ENCODE data around the gene BAG3.

BAG3 gene

DNA sequence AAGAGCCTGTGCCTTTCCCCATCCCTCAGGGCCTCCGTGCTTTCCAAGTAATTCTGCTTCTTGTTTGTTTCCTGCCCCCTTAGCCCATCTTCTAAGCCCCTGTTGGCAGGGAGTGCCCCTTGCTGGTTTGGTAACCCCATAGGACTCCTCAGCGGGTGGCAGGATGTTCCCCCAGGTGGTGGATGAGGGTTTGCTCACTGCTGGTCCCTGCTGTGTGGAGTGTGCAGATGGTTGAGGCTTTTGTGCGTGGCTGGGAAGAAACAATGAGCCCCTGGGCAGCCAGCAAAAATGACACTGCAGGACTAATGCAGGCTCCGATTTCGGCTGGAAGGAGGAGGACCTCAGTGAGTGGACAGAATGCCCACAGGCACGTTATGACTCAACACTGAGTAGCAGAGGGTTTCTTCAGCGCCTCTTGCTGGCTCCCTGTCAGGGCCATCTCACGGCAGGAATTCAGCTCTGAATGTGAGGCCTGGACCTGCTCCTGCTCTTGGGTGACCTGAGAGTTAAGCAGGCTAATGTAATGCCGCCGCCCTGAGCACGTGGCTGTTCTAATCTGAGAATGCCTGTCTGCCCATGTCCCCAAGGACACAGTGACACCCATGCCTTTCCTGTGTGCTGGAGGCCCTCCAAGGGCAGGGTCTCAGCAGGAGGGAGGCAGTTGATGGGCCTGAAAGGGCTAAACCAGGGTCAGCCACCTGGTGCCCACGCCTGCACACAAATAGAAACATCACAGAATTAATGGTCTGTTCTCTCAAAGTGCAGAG, 16.6 kb downstream of the BAG3 start:
- peak; percentile 94 for DNase-seq

GRCh38 chr10:119668461-119668860, 17.3 kb downstream of the BAG3 start:
- no peak for DNase-seq

- no peak for DNase-seq
Observed at GRCh38 chr10:119669331-119669730, 18.2 kb downstream of the BAG3 start.

DNA sequence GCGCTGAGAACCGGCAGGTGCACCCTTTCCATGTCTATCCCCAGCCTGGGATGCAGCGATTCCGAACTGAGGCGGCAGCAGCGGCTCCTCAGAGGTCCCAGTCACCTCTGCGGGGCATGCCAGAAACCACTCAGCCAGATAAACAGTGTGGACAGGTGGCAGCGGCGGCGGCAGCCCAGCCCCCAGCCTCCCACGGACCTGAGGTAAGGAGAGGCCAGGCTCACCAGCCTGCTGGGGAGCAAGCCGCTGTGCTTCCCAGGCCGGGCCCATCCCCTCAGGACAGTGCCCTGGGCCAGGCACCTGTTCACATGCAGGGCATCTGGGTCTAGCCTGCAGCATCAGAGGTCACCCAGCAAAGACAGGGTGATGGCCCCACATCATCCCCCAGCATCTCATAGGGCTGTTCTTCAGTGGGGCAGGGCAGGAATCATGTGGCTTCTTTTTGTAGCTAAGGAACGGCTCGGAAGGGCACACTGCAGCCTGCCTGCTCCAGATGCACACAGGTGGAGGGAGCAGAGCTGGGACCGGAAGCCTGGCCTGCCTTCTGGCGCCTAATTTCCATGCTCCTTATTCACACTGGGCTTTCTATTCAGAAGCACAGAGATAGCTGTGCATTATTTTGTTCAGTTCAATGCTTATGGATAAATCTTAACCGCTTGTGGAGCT, 18.9 kb downstream of the BAG3 start:
- DNase-seq, result no peak

- DNase-seq, result no peak
Observed at GRCh38 chr10:119670717-119671116, 19.5 kb downstream of the BAG3 start.

DNA sequence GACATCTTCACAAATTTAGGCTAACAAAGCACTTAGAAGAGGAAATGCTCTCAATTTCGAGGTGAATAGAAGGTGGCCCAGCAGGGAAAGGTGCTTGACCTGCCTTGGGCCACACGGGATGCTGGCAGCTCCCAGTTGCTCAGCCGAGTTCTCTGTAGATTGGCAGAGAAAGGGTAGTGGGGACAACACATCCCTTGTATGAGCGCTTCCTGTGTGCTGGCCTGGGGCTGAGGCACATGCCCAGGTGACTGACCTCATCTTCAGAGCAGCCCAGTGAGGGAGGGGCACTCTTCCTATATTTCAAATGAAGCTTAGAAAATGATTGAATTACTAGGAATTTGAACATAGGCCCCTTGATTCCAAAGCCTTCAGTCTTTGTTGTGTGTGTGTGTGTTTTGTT, 20.2 kb downstream of the BAG3 start:
- DNase-seq, result no peak

DNA sequence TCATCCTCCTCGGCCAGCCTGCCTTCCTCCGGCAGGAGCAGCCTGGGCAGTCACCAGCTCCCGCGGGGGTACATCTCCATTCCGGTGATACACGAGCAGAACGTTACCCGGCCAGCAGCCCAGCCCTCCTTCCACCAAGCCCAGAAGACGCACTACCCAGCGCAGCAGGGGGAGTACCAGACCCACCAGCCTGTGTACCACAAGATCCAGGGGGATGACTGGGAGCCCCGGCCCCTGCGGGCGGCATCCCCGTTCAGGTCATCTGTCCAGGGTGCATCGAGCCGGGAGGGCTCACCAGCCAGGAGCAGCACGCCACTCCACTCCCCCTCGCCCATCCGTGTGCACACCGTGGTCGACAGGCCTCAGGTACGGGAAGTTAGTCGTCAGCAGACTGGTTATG, 21.1 kb downstream of the BAG3 start:
- no peak for DNase-seq

DNA sequence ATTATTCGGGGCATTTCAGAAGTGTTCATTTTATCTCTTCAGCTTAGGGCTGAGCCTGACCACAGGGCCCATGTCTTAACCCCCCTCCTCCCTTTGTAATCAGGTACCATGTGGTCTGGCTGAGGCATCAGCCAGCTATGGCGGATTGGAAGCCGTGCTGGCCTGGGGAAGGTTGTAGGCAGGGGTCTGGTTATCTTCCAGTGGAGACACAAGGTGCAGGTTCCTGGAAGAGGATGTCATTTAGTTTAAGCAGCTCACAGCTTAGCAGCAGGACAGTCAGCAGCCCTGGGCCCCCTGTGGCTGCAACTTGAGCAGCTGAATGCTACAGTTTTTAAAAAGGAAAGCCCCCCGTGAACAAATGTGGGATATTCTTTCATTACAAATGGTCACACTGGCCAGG, 22.1 kb downstream of the BAG3 start:
- no peak for DNase-seq

GRCh38 chr10:119675483-119676170, 24.4 kb downstream of the BAG3 start:
- DNase-seq, result no peak

GRCh38 chr10:119677126-119677525, 25.9 kb downstream of the BAG3 start:
- DNase-seq, result no peak

DNA sequence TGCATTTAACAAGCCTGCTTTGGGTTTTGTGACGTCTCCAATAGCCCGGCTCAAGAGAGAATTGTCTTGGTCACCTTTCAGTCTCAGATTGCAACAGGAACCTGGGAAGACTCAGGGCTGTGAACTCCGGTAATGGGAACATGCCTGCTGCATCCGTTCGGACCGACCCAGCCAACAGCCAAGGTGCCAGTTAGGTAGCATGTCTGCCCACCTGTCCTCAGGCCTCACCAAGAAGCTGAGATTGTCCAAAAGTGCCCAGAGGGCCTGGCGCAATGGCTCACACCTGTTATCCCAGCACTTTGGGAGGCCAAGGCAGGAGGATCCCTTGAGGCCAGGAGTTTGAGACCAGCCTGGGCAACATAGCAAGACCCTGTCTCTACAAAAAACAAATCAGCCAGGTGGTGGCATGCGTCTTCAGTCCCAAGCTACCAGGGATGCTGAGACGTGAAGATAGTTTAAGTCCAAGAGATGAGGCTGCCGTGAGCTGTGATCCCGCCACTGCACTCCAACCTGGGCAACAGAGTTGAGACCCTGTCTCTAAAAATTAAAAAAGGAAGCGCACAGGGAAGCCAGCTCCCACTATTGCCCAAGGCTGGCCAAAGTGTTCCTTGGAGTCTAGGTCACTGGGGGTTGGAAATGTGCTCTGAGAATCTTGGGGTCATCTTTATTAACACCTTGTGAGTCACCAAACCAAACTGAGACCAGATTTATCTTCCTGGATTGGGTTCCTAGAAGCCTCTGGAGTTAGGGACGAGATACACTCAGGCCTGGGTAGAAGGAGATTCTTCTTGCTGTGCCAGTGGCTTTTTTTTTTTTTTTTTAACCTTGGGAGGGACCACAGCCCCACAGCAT, 26.9 kb downstream of the BAG3 start:
- no peak for DNase-seq

GRCh38 chr10:119679480-119679829, 28.3 kb downstream of the BAG3 start:
- no peak for DNase-seq

GRCh38 chr10:119680050-119680449, 28.9 kb downstream of the BAG3 start:
- DNase-seq, result peak; percentile 58

DNA sequence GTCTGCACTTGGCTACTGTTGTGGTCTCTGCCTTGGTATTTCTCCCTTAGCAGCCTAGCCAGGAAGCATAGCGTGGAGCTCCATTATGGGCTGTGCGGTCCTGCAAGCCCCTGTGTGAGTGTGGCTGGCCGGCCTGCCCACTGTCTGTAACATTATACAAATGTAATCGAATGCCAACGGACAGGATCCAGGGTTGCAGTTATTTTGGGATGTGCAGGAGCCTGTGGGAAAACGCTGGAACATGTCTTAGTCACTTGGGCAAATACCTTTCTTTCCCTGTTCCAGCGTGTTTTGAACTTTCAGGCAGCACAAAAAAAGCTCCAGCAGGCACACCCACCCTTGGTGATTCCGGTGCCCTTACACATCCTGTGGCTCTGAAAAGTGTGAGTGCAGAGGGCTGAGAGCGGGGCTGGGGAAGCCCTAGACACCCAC, 29.5 kb downstream of the BAG3 start:
- peak; percentile 20 for DNase-seq

GRCh38 chr10:119686465-119687191, 35.4 kb downstream of the BAG3 start:
- DNase-seq, result peak; percentile 81

DNA sequence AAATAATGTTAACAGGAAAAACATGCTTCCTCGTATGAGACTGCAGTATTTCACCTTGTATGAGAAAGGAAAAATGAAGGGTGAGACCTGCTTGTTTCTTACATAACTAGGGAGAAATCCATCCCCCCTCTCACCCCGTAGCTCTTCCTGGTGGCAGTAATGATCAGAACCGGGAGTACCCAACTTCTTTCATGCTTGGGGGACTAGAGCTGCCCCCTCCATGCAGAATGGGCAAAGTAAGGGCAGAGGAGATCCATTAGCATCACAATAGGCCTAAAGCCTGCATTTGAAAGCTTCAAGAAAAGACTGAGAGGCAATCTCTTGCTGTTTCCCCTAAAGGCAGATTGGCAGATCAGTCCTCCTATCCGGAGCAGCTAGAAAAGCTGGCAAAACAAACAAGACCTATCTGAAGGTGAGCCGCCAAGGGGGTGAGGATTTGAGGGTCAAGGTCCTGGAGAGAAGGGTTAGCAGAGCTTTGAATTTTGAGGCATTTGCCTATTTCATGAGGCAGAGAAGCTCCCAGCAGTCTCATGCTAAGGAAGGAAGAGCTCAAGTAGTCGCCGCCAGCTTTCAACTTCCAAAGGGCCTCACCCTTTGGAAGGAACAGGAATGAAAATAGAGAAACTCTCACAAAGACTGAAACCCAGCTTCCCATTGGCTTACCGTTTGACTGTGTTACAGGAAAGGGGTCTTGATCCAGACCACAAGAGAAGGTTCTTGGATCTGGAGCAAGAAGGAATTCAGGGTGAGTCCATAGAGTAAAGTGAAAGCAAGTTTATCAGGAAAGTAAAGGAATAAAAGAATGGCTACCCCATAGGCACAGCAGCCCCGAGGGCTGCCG, 36.2 kb downstream of the BAG3 start:
- no peak for DNase-seq

DNA sequence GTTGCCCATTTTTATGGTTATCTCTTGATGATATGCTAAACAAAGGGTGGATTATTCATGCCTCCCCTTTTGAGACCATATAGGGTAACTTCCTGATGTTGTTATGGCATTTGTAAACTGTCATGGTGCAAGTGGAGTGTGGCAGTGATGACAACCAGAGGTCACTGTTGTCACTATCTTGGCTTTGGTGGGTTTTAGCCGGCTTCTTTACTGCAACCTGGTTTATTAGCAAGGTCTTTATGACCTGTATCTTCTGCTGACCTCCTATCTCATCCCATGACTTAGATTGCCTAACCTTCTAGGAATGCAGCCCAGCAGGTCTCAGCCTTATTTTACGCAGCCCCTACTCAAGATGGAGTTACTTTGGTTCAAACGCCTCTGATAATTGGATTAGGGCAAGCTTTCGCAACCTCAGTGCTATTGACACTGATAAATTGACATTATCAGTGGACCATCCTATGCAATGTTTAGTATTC, 36.9 kb downstream of the BAG3 start:
- DNase-seq, result no peak

DNA sequence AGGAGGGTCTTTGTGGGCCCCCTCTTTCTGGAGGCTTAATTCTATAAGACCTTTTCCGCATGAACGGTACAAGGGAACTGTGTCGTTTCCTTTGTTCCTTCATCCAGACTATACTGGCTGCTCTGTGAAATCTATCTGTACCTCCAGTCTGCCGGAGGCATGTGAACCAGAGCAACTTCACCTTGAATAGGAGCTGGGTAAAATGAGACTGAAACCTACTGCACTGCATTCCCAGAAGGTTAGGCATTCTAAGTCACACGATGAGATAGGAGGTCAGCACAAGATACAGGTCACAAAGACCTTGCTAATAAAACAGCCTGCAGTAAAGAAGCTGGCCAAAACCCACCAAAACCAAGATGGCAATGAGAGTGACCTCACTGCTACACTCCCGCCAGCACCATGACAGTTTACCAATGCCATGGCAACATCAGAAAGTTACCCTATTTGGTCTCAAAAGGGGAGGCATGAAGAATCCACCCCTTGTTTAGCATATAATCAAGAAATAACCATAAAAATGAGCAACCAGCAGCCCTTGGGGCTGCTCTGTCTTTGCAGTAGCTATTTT, 37.9 kb downstream of the BAG3 start:
- DNase-seq, result no peak

DNA sequence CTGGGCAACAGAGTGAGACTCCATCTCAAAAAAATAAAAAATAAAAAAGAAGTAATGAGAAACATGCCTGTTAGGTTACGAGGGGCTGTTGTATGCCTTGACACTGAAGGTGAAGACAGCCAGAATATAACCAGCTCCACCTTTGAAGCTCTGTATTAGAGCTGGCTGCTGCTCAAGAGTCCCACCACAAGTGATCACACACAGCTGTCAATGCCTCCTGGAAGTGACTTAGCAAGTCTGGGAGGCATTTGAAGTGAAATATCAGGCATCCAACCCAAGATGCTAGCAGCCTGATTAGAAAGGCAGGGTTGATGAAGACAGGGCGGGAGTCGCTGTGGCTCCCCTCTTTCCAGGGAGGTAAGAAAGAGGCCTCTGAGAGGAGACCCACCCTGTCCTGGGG, 40.5 kb downstream of the BAG3 start:
- DNase-seq, result no peak

DNA sequence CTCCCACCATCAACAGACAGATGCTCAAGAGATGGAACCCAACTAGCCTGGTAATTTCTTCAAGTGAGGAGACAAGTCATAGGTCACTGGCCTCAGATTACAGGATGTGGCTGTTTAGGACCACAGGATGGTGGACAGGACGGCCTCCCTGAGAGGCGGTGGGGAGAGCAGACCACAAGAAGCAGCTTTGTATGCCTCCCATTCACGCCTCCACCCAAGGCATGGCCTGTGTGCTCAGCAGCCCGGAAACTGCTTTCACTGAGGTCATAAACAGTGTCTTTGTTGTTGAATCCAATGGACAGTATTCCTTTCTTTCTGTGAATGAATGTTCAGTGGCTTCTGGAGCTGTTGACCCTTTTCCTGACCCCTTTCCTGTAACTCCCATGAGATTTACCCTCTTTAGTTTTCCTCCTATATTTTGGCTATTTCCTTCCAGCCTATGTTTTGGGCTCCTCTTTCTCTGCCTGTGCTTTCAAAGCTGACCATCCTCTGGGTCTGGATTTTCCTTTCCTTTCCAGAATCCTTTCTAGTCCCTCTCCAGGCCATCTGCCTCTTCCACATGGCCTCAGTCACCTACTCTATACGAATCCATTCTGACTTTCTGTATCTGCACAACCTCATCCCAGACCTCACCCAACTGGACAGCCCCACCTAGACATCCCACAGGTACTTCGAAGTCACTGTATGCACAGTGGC, 42.2 kb downstream of the BAG3 start:
- no peak for DNase-seq

Measured in fibroblast of skin of scalp (primary cell).